HCT116 (cell line): ENCODE measurements around the gene C4A. TPM values are rescaled to one million over a fixed set of nuclear protein-coding genes. Genes with fewer than 3 reads are reported as not detected.

Source experiments
- ATAC-seq: fragments of 200-7000 bp; cut with Tn5 transposase; 2 replicates; pipeline ENCODE4 v1.9.1; 2020; ENCODE audit warnings: mild to moderate bottlenecking, moderate library complexity
- BruUV-seq: library from RNA; stranded (reverse); fragments of 400-500 nt; replicated peaks from 2 replicates; lab custom pipeline; 2021; lab: Mats Ljungman, UMichigan
- CTCF ChIA-PET: fragments of 300-600 bp; sonication (Branson Sonifier 250); formaldehyde crosslinking; loops from one replicate; lab custom pipeline; 2021; ENCODE audit warnings: antibody characterized with exemption; lab: Charles Lee
- POLR2A ChIA-PET: fragments of 300-600, 350-600 bp; sonication (Branson Sonifier 250); formaldehyde crosslinking; loops from one replicate; lab custom pipeline; 2021; ENCODE audit warnings: antibody characterized with exemption; lab: Charles Lee
- RAD21 ChIA-PET, 2 experiments: fragments of 300-600 bp; sonication (Branson Sonifier 250); formaldehyde crosslinking; loops; one replicate each; lab custom pipeline; 2023; ENCODE audit warnings: low total read pairs in 2 of 2; ENCODE audit not compliant: uncharacterized antibody in 2 of 2, unreplicated experiment in 2 of 2, low non-redundant PET in 1 of 2; lab: Charles Lee
- DNase-seq: peaks from one replicate; pipeline ENCODE4 v3.0.0-alpha.2; 2010; ENCODE audit warnings: low read depth, low spot score
- H2AFZ ChIP-seq: fragments of 200-600 bp; shearing (Covaris generic), sonication (generic); 2 replicates; pipeline ENCODE4 v1.6.1; 2017; ENCODE audit warnings: low read depth, mixed run types, mixed read lengths, antibody characterized with exemption, low read length; ENCODE audit not compliant: poor library complexity, severe bottlenecking
- H3K27ac ChIP-seq: 2 replicates; pipeline ENCODE4 v1.5.1; 2012; ENCODE audit warnings: low read depth, low read length
- H3K27me3 ChIP-seq: fragments of 200-600 bp; sonication (generic); 2 replicates; pipeline ENCODE4 v1.6.1; 2016; ENCODE audit warnings: mixed run types, low read length, mixed read lengths; ENCODE audit not compliant: insufficient read depth
- H3K36me3 ChIP-seq, 2 experiments: fragments of 200-500 bp in 1 of 2; fragments of 200-600 bp in 1 of 2; sonication (Bioruptor generic) in 1 of 2; sonication (generic) in 1 of 2; 2 replicates each; pipeline versions ENCODE4 v1.5.1 to v1.6.1; 2014 to 2016; ENCODE audit warnings: low read length in 2 of 2, inconsistent platforms in 1 of 2, mixed read lengths in 1 of 2, mixed run types in 1 of 2; ENCODE audit not compliant: insufficient read depth in 2 of 2, control insufficient read depth in 1 of 2
- H3K4me1 ChIP-seq, 2 experiments: fragments of 200-600 bp in 1 of 2; sonication (generic) in 1 of 2; 2 replicates each; pipeline versions ENCODE4 v1.5.1 to v1.6.1; 2012 to 2017; ENCODE audit warnings: low read length in 2 of 2, inconsistent platforms in 1 of 2, mild to moderate bottlenecking in 1 of 2, mixed read lengths in 1 of 2, mixed run types in 1 of 2, moderate library complexity in 1 of 2; ENCODE audit not compliant: insufficient read depth in 2 of 2, control insufficient read depth in 1 of 2
- H3K4me2 ChIP-seq: fragments of 200-600 bp; sonication (generic); 2 replicates; pipeline ENCODE4 v1.6.1; 2017; ENCODE audit warnings: mixed run types, low read length, mixed read lengths
- H3K4me3 ChIP-seq, 2 experiments: fragments of 200-600 bp in 1 of 2; sonication (generic) in 1 of 2; replicated peaks in 1 of 2; 2 replicates each; pipeline ENCODE4 v1.5.1; 2011 to 2016; ENCODE audit warnings: low read length in 2 of 2, control low read depth in 1 of 2, low read depth in 1 of 2, mild to moderate bottlenecking in 1 of 2, mixed read lengths in 1 of 2, mixed run types in 1 of 2
- H3K79me2 ChIP-seq: fragments of 200-600 bp; sonication (generic); 2 replicates; pipeline ENCODE4 v1.6.1; 2017; ENCODE audit warnings: mild to moderate bottlenecking, mixed run types, low read length, moderate library complexity, mixed read lengths; ENCODE audit not compliant: insufficient read depth
- H3K9ac ChIP-seq: fragments of 200-600 bp; sonication (generic); 2 replicates; pipeline ENCODE4 v1.6.1; 2016; ENCODE audit warnings: low read length, mixed read lengths
- H3K9me2 ChIP-seq: fragments of 200-600 bp; sonication (generic), shearing (Covaris generic); 2 replicates; pipeline ENCODE4 v1.6.1; 2017; ENCODE audit warnings: mixed run types, mild to moderate bottlenecking, moderate library complexity; ENCODE audit not compliant: insufficient read depth
- H3K9me3 ChIP-seq, 2 experiments: fragments of 200-500 bp in 1 of 2; fragments of 200-600 bp in 1 of 2; sonication (Bioruptor generic) in 1 of 2; sonication (generic) in 1 of 2; 2 replicates each; pipeline ENCODE4 v1.6.1; 2014 to 2017; ENCODE audit warnings: low read length in 2 of 2, mixed read lengths in 2 of 2, inconsistent platforms in 1 of 2, low read depth in 1 of 2, mild to moderate bottlenecking in 1 of 2, mixed run types in 1 of 2, moderate library complexity in 1 of 2; ENCODE audit not compliant: control insufficient read depth in 1 of 2, insufficient read depth in 1 of 2
- H4K20me1 ChIP-seq: fragments of 200-600 bp; sonication (generic), shearing (Covaris generic); 2 replicates; pipeline ENCODE4 v1.6.1; 2017; ENCODE audit warnings: mixed run types, mild to moderate bottlenecking, moderate library complexity; ENCODE audit not compliant: insufficient read depth
- intact Hi-C: fragments of 100-400 bp; cut with micrococcal nuclease; formaldehyde crosslinking; loops from 2 replicates; pipeline ENCODE4 v1.10.0; 2022
- total RNA-seq: library from RNA; stranded (reverse); gene quantifications from one replicate; pipeline ENCODE4 v1.2.1, GENCODE V29; 2021; ENCODE audit not compliant: unreplicated experiment
- TF ChIP-seq, protein P1 (sequence below): IDR thresholded peaks from 2 replicates; pipeline ENCODE4 v1.6.1; 2012
- TF ChIP-seq, protein P2 (sequence below): IDR thresholded peaks from 2 replicates; pipeline ENCODE4 v1.6.1; 2012; ENCODE audit warnings: low read depth
- TF ChIP-seq, protein P3 (sequence below), 3 experiments: fragments of 200-600 bp in 1 of 3; sonication (generic) in 1 of 3; IDR thresholded peaks in 2 of 3; conservative IDR thresholded peaks in 1 of 3; 2 replicates each; pipeline ENCODE4 v1.5.1; 2012 to 2017; ENCODE audit warnings: low read depth in 2 of 3, low read length in 2 of 3, antibody characterized with exemption in 1 of 3, borderline replicate concordance in 1 of 3, control low read depth in 1 of 3, mild to moderate bottlenecking in 1 of 3, mixed read lengths in 1 of 3, mixed run types in 1 of 3, moderate library complexity in 1 of 3; ENCODE audit not compliant: insufficient read depth in 1 of 3

Gene C4A
- total RNA-seq, 1 experiment from 2014 or later = 5.1 TPM

GRCh38 chr6:31948306-31948705, 33.6 kb upstream of the C4A start:
- H3K27ac ChIP-seq = no peak overlapping the region
- H3K79me2 ChIP-seq = no peaks in the 10 kb centered on the region
- peak overlapping the region; percentile 47; the same call in 1 of the 2 replicates for H3K4me2 ChIP-seq
- no peaks in the 10 kb centered on the region for H3K27me3 ChIP-seq
- no peaks in the 10 kb centered on the region; the same call in 1 of the 2 replicates for H3K9me2 ChIP-seq
- DNase-seq (no peak), ATAC-seq (no peak)
- TF ChIP-seq, protein P1, sequence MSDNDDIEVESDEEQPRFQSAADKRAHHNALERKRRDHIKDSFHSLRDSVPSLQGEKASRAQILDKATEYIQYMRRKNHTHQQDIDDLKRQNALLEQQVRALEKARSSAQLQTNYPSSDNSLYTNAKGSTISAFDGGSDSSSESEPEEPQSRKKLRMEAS = no peak
- TF ChIP-seq, protein P2, sequence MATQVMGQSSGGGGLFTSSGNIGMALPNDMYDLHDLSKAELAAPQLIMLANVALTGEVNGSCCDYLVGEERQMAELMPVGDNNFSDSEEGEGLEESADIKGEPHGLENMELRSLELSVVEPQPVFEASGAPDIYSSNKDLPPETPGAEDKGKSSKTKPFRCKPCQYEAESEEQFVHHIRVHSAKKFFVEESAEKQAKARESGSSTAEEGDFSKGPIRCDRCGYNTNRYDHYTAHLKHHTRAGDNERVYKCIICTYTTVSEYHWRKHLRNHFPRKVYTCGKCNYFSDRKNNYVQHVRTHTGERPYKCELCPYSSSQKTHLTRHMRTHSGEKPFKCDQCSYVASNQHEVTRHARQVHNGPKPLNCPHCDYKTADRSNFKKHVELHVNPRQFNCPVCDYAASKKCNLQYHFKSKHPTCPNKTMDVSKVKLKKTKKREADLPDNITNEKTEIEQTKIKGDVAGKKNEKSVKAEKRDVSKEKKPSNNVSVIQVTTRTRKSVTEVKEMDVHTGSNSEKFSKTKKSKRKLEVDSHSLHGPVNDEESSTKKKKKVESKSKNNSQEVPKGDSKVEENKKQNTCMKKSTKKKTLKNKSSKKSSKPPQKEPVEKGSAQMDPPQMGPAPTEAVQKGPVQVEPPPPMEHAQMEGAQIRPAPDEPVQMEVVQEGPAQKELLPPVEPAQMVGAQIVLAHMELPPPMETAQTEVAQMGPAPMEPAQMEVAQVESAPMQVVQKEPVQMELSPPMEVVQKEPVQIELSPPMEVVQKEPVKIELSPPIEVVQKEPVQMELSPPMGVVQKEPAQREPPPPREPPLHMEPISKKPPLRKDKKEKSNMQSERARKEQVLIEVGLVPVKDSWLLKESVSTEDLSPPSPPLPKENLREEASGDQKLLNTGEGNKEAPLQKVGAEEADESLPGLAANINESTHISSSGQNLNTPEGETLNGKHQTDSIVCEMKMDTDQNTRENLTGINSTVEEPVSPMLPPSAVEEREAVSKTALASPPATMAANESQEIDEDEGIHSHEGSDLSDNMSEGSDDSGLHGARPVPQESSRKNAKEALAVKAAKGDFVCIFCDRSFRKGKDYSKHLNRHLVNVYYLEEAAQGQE = no peak
- TF ChIP-seq, protein P3, sequence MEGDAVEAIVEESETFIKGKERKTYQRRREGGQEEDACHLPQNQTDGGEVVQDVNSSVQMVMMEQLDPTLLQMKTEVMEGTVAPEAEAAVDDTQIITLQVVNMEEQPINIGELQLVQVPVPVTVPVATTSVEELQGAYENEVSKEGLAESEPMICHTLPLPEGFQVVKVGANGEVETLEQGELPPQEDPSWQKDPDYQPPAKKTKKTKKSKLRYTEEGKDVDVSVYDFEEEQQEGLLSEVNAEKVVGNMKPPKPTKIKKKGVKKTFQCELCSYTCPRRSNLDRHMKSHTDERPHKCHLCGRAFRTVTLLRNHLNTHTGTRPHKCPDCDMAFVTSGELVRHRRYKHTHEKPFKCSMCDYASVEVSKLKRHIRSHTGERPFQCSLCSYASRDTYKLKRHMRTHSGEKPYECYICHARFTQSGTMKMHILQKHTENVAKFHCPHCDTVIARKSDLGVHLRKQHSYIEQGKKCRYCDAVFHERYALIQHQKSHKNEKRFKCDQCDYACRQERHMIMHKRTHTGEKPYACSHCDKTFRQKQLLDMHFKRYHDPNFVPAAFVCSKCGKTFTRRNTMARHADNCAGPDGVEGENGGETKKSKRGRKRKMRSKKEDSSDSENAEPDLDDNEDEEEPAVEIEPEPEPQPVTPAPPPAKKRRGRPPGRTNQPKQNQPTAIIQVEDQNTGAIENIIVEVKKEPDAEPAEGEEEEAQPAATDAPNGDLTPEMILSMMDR (IDR thresholded peaks at IDR 0.05 in 2 of 3, conservative IDR thresholded peaks at IDR 0.05 in 1 of 3; ENCODE audit: borderline replicate concordance in 1 of 3, insufficient read depth in 1 of 3, low read depth in 2 of 3, low read length in 2 of 3) = no peak
- ChIA-PET CTCF (no interaction called here), RAD21 (no interaction called here), POLR2A (interaction anchor here (0.7 kb wide), 1 partner anchor 11 kb away, joined by 3 read pairs; the partner anchor contains the start of genes NELFE and SKIC2)
- no peak overlapping the region for H2AFZ ChIP-seq
- H4K20me1 ChIP-seq = no peaks in the 10 kb centered on the region
- peaks cover 5 to 20% of the 10 kb centered on the region in 2 experiments for H3K36me3 ChIP-seq
- BruUV-seq = no TSS peak
- intact Hi-C loops = no loop called here
- peaks cover 7 to 31% of the 10 kb centered on the region in 2 experiments; a peak in 3 of 4 replicates for H3K4me1 ChIP-seq
- no peak overlapping the region for H3K4me3 ChIP-seq
- H3K9me3 ChIP-seq = no peaks in the 10 kb centered on the region
- H3K9ac ChIP-seq = no peak overlapping the region
